K562 (cell line): ENCODE measurements around the gene ADGRB2. TPM values are rescaled to one million over a fixed set of nuclear protein-coding genes. Genes with fewer than 3 reads are reported as not detected.

ENCODE experiments used
- ATAC-seq: fragments of 200-7000 bp; cut with Tn5 transposase; 3 replicates; pipeline ENCODE4 v1.9.1; 2020; ENCODE audit warnings: moderate library complexity
- BruUV-seq: library from RNA; stranded (reverse); fragments of 400-500 nt; replicated peaks from 2 replicates; lab custom pipeline; 2021; lab: Mats Ljungman, UMichigan
- CTCF ChIA-PET: fragments of 300-600 bp; formaldehyde crosslinking; extraction: SDS; loops from one replicate; lab custom pipeline; 2021; ENCODE audit warnings: low intra/inter-chr PET ratio; lab: Yijun Ruan, JAX
- POLR2A ChIA-PET: fragments of 300-600, 350-650 bp; sonication (Branson Sonifier 250); formaldehyde crosslinking; extraction: SDS; loops from one replicate; lab custom pipeline; 2021; ENCODE audit warnings: antibody characterized with exemption, inconsistent platforms; lab: Yijun Ruan, JAX
- DNase-seq, 4 experiments: peaks; one replicate each; pipeline versions ENCODE4 v3.0.0 to v3.0.0-alpha.2; 2011 to 2018; ENCODE audit warnings: low spot score in 3 of 4, mixed read lengths in 3 of 4; ENCODE audit errors: extremely low read depth in 1 of 4
- FAIRE-seq: peaks from 2 replicates; lab custom pipeline; 2011; peaks lifted over from hg19 to GRCh38; lab: Jason Lieb, UNC
- H2AFZ ChIP-seq: 2 replicates; pipeline ENCODE4 v1.6.0; 2011; ENCODE audit warnings: low read depth, low read length, control low read depth, inconsistent platforms
- H3K27ac ChIP-seq: fragments of 200-600 bp; 3 replicates; pipeline ENCODE4 v1.8.0; 2011; ENCODE audit warnings: low read depth, mild to moderate bottlenecking, control low read depth, inconsistent platforms, low read length, moderate library complexity, mixed read lengths; ENCODE audit errors: extremely low read depth
- H3K27me3 ChIP-seq, 2 experiments: fragments of 300-600 bp in 1 of 2; 2 replicates in 1 of 2; 3 replicates in 1 of 2; pipeline versions ENCODE4 v1.6.0 to v1.8.0; 2011; ENCODE audit warnings: inconsistent platforms in 2 of 2, low read length in 2 of 2, mild to moderate bottlenecking in 1 of 2, mixed read lengths in 1 of 2, moderate library complexity in 1 of 2; ENCODE audit not compliant: control insufficient read depth in 2 of 2, insufficient read depth in 2 of 2
- H3K36me3 ChIP-seq: fragments of 300-600 bp; 3 replicates; pipeline ENCODE4 v1.8.0; 2011; ENCODE audit warnings: mild to moderate bottlenecking, low read length, inconsistent platforms; ENCODE audit not compliant: control insufficient read depth, insufficient read depth
- H3K4me1 ChIP-seq, 2 experiments: fragments of 200-600 bp in 1 of 2; replicated peaks in 1 of 2; 2 replicates in 1 of 2; 3 replicates in 1 of 2; pipeline versions ENCODE4 v1.5.1 to v1.8.0; 2011; ENCODE audit warnings: inconsistent platforms in 2 of 2, low read length in 2 of 2, mild to moderate bottlenecking in 1 of 2, mixed read lengths in 1 of 2, moderate library complexity in 1 of 2; ENCODE audit not compliant: control insufficient read depth in 2 of 2, insufficient read depth in 2 of 2
- H3K4me2 ChIP-seq: 2 replicates; pipeline ENCODE4 v1.6.1; 2011; ENCODE audit warnings: low read length, control low read depth, inconsistent platforms, mixed read lengths; ENCODE audit not compliant: insufficient read depth
- H3K4me3 ChIP-seq: fragments of 200-600 bp; sonication (generic), shearing (Covaris generic); 2 replicates; pipeline ENCODE4 v1.5.1; 2016; ENCODE audit warnings: control low read depth, inconsistent platforms
- H3K79me2 ChIP-seq: fragments of 200-600 bp; 3 replicates; pipeline ENCODE4 v1.8.0; 2011; ENCODE audit warnings: low read length, inconsistent platforms; ENCODE audit not compliant: control insufficient read depth, insufficient read depth
- H3K9ac ChIP-seq, 2 experiments: 2 replicates each; pipeline versions ENCODE4 v1.6.0 to v1.6.1; 2011; ENCODE audit warnings: low read depth in 2 of 2, low read length in 2 of 2, control low read depth in 1 of 2, inconsistent platforms in 1 of 2, mild to moderate bottlenecking in 1 of 2, mixed read lengths in 1 of 2; ENCODE audit not compliant: insufficient read depth in 1 of 2
- H3K9me1 ChIP-seq: one replicate; pipeline ENCODE4 v1.6.0; 2011; ENCODE audit warnings: inconsistent platforms, mild to moderate bottlenecking, low read length, moderate library complexity; ENCODE audit not compliant: control insufficient read depth, insufficient read depth
- H3K9me3 ChIP-seq: replicated peaks from 2 replicates; pipeline ENCODE4 v1.5.1; 2011; ENCODE audit warnings: low read depth, low read length, inconsistent platforms; ENCODE audit not compliant: control insufficient read depth, insufficient read depth
- H4K20me1 ChIP-seq: replicated peaks from 2 replicates; pipeline ENCODE4 v1.6.1; 2011; ENCODE audit warnings: low read length, inconsistent platforms, mixed read lengths; ENCODE audit not compliant: control insufficient read depth, insufficient read depth
- ETV5 ChIP-seq: sonication (generic); formaldehyde crosslinking; IDR thresholded peaks from 2 replicates; pipeline ENCODE4 v1.4.0; 2020; ENCODE audit warnings: low read depth, mild to moderate bottlenecking, missing genetic modification reagents
- FOXJ2 ChIP-seq: fragments of 200-800 bp; sonication (Bioruptor generic); IDR thresholded peaks from 2 replicates; pipeline ENCODE4 v1.6.1; 2016; ENCODE audit warnings: missing genetic modification characterization, missing compliant biosample characterization
- GATA2 ChIP-seq: sonication (generic); formaldehyde crosslinking; IDR thresholded peaks from 2 replicates; pipeline ENCODE4 v1.4.0; 2020; ENCODE audit warnings: mild to moderate bottlenecking, missing genetic modification reagents
- NCOA4 ChIP-seq: fragments of 450-650 bp; IDR thresholded peaks from 2 replicates; pipeline ENCODE4 v1.6.1; 2018; ENCODE audit warnings: mild to moderate bottlenecking; ENCODE audit not compliant: partially characterized antibody
- NR2C2 ChIP-seq, 2 experiments: fragments of 200-800 bp in 1 of 2; sonication (Bioruptor generic) in 1 of 2; sonication (generic) in 1 of 2; formaldehyde crosslinking in 1 of 2; IDR thresholded peaks; 2 replicates each; pipeline versions ENCODE4 v1.6.1 to v1.8.0; 2016 to 2022; ENCODE audit warnings: mild to moderate bottlenecking in 1 of 2, missing compliant biosample characterization in 1 of 2, missing genetic modification characterization in 1 of 2, missing genetic modification reagents in 1 of 2
- PHB2 ChIP-seq: fragments of 450-650 bp; IDR thresholded peaks from 2 replicates; pipeline ENCODE4 v1.6.1; 2017; ENCODE audit warnings: low read depth
- PHF21A ChIP-seq: fragments of 450-650 bp; IDR thresholded peaks from 2 replicates; pipeline ENCODE4 v1.6.1; 2017; ENCODE audit warnings: low read depth, borderline replicate concordance
- SIX5 ChIP-seq, 2 experiments: IDR thresholded peaks; 2 replicates each; pipeline ENCODE4 v1.6.1; 2011; ENCODE audit warnings: low read length in 2 of 2, borderline replicate concordance in 1 of 2, low read depth in 1 of 2, mild to moderate bottlenecking in 1 of 2, moderate library complexity in 1 of 2; ENCODE audit not compliant: insufficient read depth in 1 of 2
- SREBF2 ChIP-seq: sonication (generic); formaldehyde crosslinking; IDR thresholded peaks from 2 replicates; pipeline ENCODE4 v1.4.0; 2020; ENCODE audit warnings: mild to moderate bottlenecking, missing genetic modification reagents
- TEAD4 ChIP-seq, 2 experiments: sonication (generic) in 1 of 2; formaldehyde crosslinking in 1 of 2; IDR thresholded peaks; 2 replicates each; pipeline versions ENCODE4 v1.6.1 to v1.8.0; 2012 to 2022; ENCODE audit warnings: borderline replicate concordance in 1 of 2, inconsistent platforms in 1 of 2, low read length in 1 of 2, mild to moderate bottlenecking in 1 of 2, missing genetic modification reagents in 1 of 2
- ZBED1 ChIP-seq: IDR thresholded peaks from 2 replicates; pipeline ENCODE4 v1.6.1; 2014
- ZNF165 ChIP-seq: fragments of 250-450 bp; sonication (Bioruptor Pico); IDR thresholded peaks from 2 replicates; pipeline ENCODE4 v1.4.0; 2020; ENCODE audit warnings: borderline replicate concordance
- ZNF347 ChIP-seq: fragments of 450-650 bp; formaldehyde crosslinking; IDR thresholded peaks from 2 replicates; pipeline ENCODE4 v1.4.0; 2020; ENCODE audit warnings: low read depth, mild to moderate bottlenecking, moderate library complexity
- WGBS: fragments of 100-300 bp; shearing (Covaris generic); methylation state at CpG from one replicate; pipeline ENCODE4 v1.1.6; 2016; ENCODE audit warnings: low coverage, mixed read lengths; ENCODE audit not compliant: insufficient coverage; ENCODE audit errors: missing lambda C conversion rate; 5-methylcytosine and 5-hydroxymethylcytosine counted together
- in situ Hi-C: fragments of 300-500 bp; cut with MboI; formaldehyde crosslinking; loops from 4 replicates; pipeline ENCODE4 v1.15.0; 2018; ENCODE audit warnings: inconsistent platforms, mixed read lengths
- intact Hi-C: fragments of 100-400 bp; cut with micrococcal nuclease; formaldehyde crosslinking; loops from 2 replicates; pipeline ENCODE4 v1.14.2; 2022
- polyA plus RNA-seq, 8 experiments: library from polyadenylated mRNA; depleted of rRNA in 4 of 8; stranded (reverse) in 5 of 8; unstranded in 3 of 8; fragments of >200 nt; fragmentation: Nextera tagmentation in 2 of 8; fragmentation: Illumina TruSeq in 1 of 8; extraction: Ambion mirVana in 2 of 8; extraction: Trizol in 1 of 8; gene quantifications; 2 replicates each; pipeline versions ENCODE4 v1.2.1 to v1.2.3, GENCODE V29; 2011 to 2014; ENCODE audit warnings: inconsistent platforms in 1 of 8, missing spikeins in 1 of 8
- total RNA-seq, 7 experiments: library from RNA; depleted of rRNA in 6 of 7; stranded (reverse); fragments of >200 nt in 6 of 7; fragmentation: Illumina TruSeq in 2 of 7; extraction: Trizol in 2 of 7; gene quantifications; 2 replicates each; pipeline versions ENCODE4 v1.2.1 to v1.2.3, GENCODE V29; 2011 to 2021; ENCODE audit warnings: low replicate concordance in 1 of 7
- TF ChIP-seq, protein P1 (sequence below): fragments of 450-650 bp; IDR thresholded peaks from 2 replicates; pipeline ENCODE4 v1.6.1; 2016; ENCODE audit warnings: low read depth, mild to moderate bottlenecking, moderate library complexity
- TF ChIP-seq, protein P2 (sequence below): fragments of 250-450 bp; sonication (Bioruptor Pico); IDR thresholded peaks from 2 replicates; pipeline ENCODE4 v1.5.0; 2021; ENCODE audit warnings: mild to moderate bottlenecking, borderline replicate concordance

The ADGRB2 gene
- total and polyA plus RNA-seq, 9 of the 15 experiments (the other 6 are each of a cell fraction or from before 2014, with no cell fraction given) = 0.04 to 0.23 (median 0.20) TPM; not detected in 2

- TF ChIP-seq, protein P1, sequence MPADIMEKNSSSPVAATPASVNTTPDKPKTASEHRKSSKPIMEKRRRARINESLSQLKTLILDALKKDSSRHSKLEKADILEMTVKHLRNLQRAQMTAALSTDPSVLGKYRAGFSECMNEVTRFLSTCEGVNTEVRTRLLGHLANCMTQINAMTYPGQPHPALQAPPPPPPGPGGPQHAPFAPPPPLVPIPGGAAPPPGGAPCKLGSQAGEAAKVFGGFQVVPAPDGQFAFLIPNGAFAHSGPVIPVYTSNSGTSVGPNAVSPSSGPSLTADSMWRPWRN = no peak
- no peak for TF ChIP-seq SREBF2
Observed at GRCh38 chr1:31782421-31783410, 18.6 kb upstream of the ADGRB2 start (continued).

DNA sequence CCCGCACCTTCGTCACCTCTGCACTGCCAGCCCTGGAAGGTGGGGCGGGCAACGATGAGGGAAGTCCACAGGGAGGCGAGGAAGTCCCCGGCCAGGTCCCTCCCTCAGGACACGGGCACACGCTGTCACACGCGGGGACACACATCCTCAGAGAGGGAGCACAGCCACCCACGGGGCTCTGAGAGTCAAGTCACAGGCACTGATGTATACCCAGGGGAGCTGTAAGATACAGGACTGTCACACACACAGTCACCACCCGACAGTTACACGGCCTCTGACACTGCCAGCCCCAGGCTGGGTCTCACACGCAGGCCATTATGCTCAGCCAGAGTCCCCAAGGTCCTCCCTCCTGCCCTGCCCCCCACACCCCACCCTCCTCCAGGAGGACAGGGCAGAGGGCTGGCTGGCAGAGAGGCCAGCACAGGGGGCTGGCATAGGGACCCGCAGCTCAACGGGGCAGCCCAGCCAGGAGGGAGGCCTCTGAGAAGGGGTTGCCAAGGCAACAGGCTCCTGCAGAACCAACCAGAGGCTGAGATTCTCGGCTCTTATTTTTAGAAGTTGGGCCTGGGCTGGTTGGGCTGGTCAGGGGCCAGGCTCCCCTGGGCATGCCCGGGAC is 17.7 kb upstream of the ADGRB2 start:
- Histone ChIP-seq H3K9ac (peak overlapping the region in 1 of 2 experiments; percentile 51; a peak in 1 of 4 replicates), H3K4me2 (peak overlapping the region; percentile 33; the same call in 1 of the 2 replicates), H3K36me3 (no peaks in the 10 kb centered on the region), H4K20me1 (no peaks in the 10 kb centered on the region), H3K27ac (no peak overlapping the region), H3K4me1 (peaks cover 18 to 24% of the 10 kb centered on the region in 2 experiments), H3K79me2 (no peaks in the 10 kb centered on the region), H2AFZ (no peak overlapping the region), H3K9me3 (no peaks in the 10 kb centered on the region), H3K4me3 (no peak overlapping the region), H3K27me3 (peaks cover 0 to 13% of the 10 kb centered on the region in 2 experiments; a peak in 2 of 5 replicates), H3K9me1 (no peaks in the 10 kb centered on the region)
- peak; percentile 19 for ATAC-seq
- in situ Hi-C loops (no loop called here), intact Hi-C loops (loop anchor here (10.0 kb wide), 2 partner anchors 217 to 283 kb away; no protein-coding TSS in a partner anchor)
- POLR2A ChIA-PET = interaction anchor here (0.6 to 1.0 kb wide), 2 partner anchors 12 to 61 kb away, joined by 3 to 4 read pairs; no protein-coding TSS in a partner anchor
- 21% methylated on average over 18 of the region's 18 CpGs for WGBS
- no TSS peak for BruUV-seq
- FAIRE-seq = no peak
- CTCF ChIA-PET = no interaction called here
- peak in 1 of 4 experiments; percentile 45 for DNase-seq
- TF ChIP-seq PHB2 = no peak
- TF ChIP-seq SIX5 (IDR thresholded peaks at IDR 0.05; ENCODE audit: borderline replicate concordance in 1 of 2, insufficient read depth in 1 of 2, low read depth in 1 of 2, low read length in 2 of 2) = no peak
- TF ChIP-seq ZBED1 = no peak
- no peak for TF ChIP-seq ZNF347 (CRISPR knock-in tag)
- TF ChIP-seq ZNF165 (CRISPR knock-in tag) = no peak
- TF ChIP-seq GATA2 (CRISPR knock-in tag) = no peak
- TF ChIP-seq NR2C2 (CRISPR knock-in tag; IDR thresholded peaks at IDR 0.05) = no peak
- peak; percentile 26; the same call in 1 of the 2 replicates for TF ChIP-seq NR2C2 (tag; IDR thresholded peaks at IDR 0.05)
- no peak for TF ChIP-seq TEAD4 (IDR thresholded peaks at IDR 0.05; ENCODE audit: low read length)
- peak; percentile 26; the same call in 1 of the 2 replicates for TF ChIP-seq TEAD4 (CRISPR knock-in tag; IDR thresholded peaks at IDR 0.05; ENCODE audit: borderline replicate concordance)
- TF ChIP-seq PHF21A = no peak
- TF ChIP-seq, protein P2, sequence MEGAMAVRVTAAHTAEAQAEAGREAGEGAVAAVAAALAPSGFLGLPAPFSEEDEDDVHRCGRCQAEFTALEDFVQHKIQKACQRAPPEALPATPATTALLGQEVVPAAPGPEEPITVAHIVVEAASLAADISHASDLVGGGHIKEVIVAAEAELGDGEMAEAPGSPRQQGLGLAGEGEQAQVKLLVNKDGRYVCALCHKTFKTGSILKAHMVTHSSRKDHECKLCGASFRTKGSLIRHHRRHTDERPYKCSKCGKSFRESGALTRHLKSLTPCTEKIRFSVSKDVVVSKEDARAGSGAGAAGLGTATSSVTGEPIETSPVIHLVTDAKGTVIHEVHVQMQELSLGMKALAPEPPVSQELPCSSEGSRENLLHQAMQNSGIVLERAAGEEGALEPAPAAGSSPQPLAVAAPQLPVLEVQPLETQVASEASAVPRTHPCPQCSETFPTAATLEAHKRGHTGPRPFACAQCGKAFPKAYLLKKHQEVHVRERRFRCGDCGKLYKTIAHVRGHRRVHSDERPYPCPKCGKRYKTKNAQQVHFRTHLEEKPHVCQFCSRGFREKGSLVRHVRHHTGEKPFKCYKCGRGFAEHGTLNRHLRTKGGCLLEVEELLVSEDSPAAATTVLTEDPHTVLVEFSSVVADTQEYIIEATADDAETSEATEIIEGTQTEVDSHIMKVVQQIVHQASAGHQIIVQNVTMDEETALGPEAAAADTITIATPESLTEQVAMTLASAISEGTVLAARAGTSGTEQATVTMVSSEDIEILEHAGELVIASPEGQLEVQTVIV (CRISPR knock-in tag) = no peak
- TF ChIP-seq ETV5 (CRISPR knock-in tag) = no peak
- no peak for TF ChIP-seq NCOA4
- TF ChIP-seq FOXJ2 = no peak
